Measurements from ENCODE around the gene NXF2.
"Not testable (repeated sequence)": the region's sequence is repeated elsewhere in the genome, so short reads cannot be mapped to it uniquely, and the experiment has no call there.

- TF ChIP-seq RAD21 (IDR thresholded peaks at IDR 0.05; ENCODE audit: low read length); CTCF (IDR thresholded peaks at IDR 0.05); EP300 (IDR thresholded peaks at IDR 0.05; ENCODE audit: borderline replicate concordance in 1 of 2, low read depth in 1 of 2, low read length in 1 of 2); ZBTB33 (IDR thresholded peaks at IDR 0.05; ENCODE audit: borderline replicate concordance, low read depth); ELF1 (IDR thresholded peaks at IDR 0.05); RFX5 (IDR thresholded peaks at IDR 0.05; ENCODE audit: low read length); USF2 (IDR thresholded peaks at IDR 0.05; ENCODE audit: borderline replicate concordance, low read depth, low read length): not testable (repeated sequence)
These were observed 30.5 kb upstream of the NXF2 start for GRCh38 chrX:102216497-102216896.

All from SK-N-SH (cell line).